Heart right ventricle (tissue), 16 donors: ENCODE data around the gene MCOLN2. TPM values are rescaled to one million over a fixed set of nuclear protein-coding genes. Genes with fewer than 3 reads are reported as not detected.
"Not testable (repeated sequence)": the region's sequence is repeated elsewhere in the genome, so short reads cannot be mapped to it uniquely, and the experiment has no call there.

Experiments
- ATAC-seq, 8 donors: fragments of 200-7000 bp; cut with Tn5 transposase; one replicate each; pipeline ENCODE4 v1.9.1; 2020; ENCODE audit warnings: mild to moderate bottlenecking in 8 of 8, moderate library complexity in 8 of 8, moderate number of reproducible peaks in 1 of 8
- DNase-seq, 2 donors: peaks; one replicate each; pipeline ENCODE4 v3.0.0-alpha.2; 2020
- H3K27ac ChIP-seq, 10 donors: fragments of 200-600 bp; sonication (generic) in 2 of 10; one replicate each; pipeline versions ENCODE4 v1.5.0 to v1.8.0; 2020 to 2022; ENCODE audit warnings: mild to moderate bottlenecking in 3 of 10
- H3K27me3 ChIP-seq, 7 donors: fragments of 200-600 bp; one replicate each; pipeline ENCODE4 v1.8.0; 2021 to 2022; ENCODE audit warnings: mild to moderate bottlenecking in 2 of 7
- H3K36me3 ChIP-seq, 9 donors: fragments of 200-600 bp; sonication (generic) in 1 of 9; one replicate each; pipeline versions ENCODE4 v1.5.0 to v1.8.0; 2020 to 2022; ENCODE audit warnings: mild to moderate bottlenecking in 2 of 9
- H3K4me1 ChIP-seq, 9 donors: fragments of 200-600 bp; sonication (generic) in 1 of 9; one replicate each; pipeline versions ENCODE4 v1.5.0 to v1.8.0; 2020 to 2022; ENCODE audit warnings: mild to moderate bottlenecking in 4 of 9
- H3K4me3 ChIP-seq, 10 donors: fragments of 200-600 bp; sonication (generic) in 2 of 10; one replicate each; pipeline versions ENCODE4 v1.5.0 to v1.8.0; 2020 to 2022; ENCODE audit warnings: mild to moderate bottlenecking in 7 of 10, moderate library complexity in 2 of 10
- H3K9me3 ChIP-seq, 11 donors: fragments of 200-600 bp in 10 of 11; sonication (generic) in 2 of 11; one replicate each; pipeline versions ENCODE4 v1.5.0 to v1.8.0; 2013 to 2022; ENCODE audit warnings: mild to moderate bottlenecking in 2 of 11, control low read depth in 1 of 11, moderate library complexity in 1 of 11
- CTCF ChIP-seq, 9 donors: fragments of 200-600 bp; sonication (generic) in 2 of 9; IDR thresholded peaks; one replicate each; pipeline versions ENCODE4 v1.5.0 to v1.8.0; 2021 to 2022; ENCODE audit warnings: antibody characterized with exemption in 9 of 9, mild to moderate bottlenecking in 5 of 9, moderate library complexity in 1 of 9
- WGBS, 2 donors: extraction: QIAGEN DNeasy Blood & Tissue Kit; methylation state at CpG; one replicate each; pipeline ENCODE4 v1.1.7; 2013; ENCODE audit warnings: inconsistent platforms in 1 of 2; 5-methylcytosine and 5-hydroxymethylcytosine counted together
- intact Hi-C, 10 donors: fragments of 100-400 bp; cut with DNase I; formaldehyde crosslinking; loops; one replicate each; pipeline versions ENCODE4 v1.11.1 to v1.14.2; 2022
- polyA plus RNA-seq, 2 donors: library from polyadenylated mRNA; stranded (reverse); fragments of 200-250 nt; gene quantifications; one replicate each; pipeline ENCODE4 v1.2.3, GENCODE V29; 2013
- total RNA-seq, 10 donors: library from RNA; stranded (reverse); fragmentation: NEBNext Ultra II Directional in 3 of 10; extraction: Animal tissue kit (Norgen Biotek cat#: 25700) in 3 of 10; gene quantifications; one replicate each; pipeline versions ENCODE4 v1.2.1 to v1.2.4, GENCODE V29; 2021 to 2023
- donor health status: Arrhythmogenic right ventricular cardiomyopathy.
- donor health status: ischemic (EF 13 %, LVEDD 7.1; RV severe dilation, severe dysfunction).
- donor health status: healthy with polysubstance abuse.
- donor health status: DM: no; HTN: yes; CAD: no.
- donor health status: DM: no; HTN: no; CAD: no.
- donor health status: ischemic (EF 25% LVEDD 6.9; RV normal size, moderate dysfunction).
- donor health status: ischemic (EF 25% LVEDD 5.7; RV mildly dilated, moderate dysfunction).
- donor health status: healthy.
- donor health status: DM: yes; HTN: yes; CAD: no.
- donor health status: Ischemic cardiomyopathy.
- donor health status: ischemic (EF 35%, LVEDD 5.7; RV mildly dilated, moderate dysfunction).
- donor health status: nonischemic (EF 11% LVEDD 7.7; RV severe dilation, severe dysfunction).
- donor health status: DM: yes; HTN: yes; CAD: no.
- donor health status: PGD.
- donor health status: ischemic (EF 29% LVEDD 5.4; RV normal size, mild dysfunction).
- donor health status: nonischemic (EF 23%, LVEDD 6.1; RV moderate dilation, normal function).

Gene MCOLN2
- total and polyA plus RNA-seq, 12 donors, result 0.01 to 2.0 (median 0.15) TPM; not detected in 6

DNA sequence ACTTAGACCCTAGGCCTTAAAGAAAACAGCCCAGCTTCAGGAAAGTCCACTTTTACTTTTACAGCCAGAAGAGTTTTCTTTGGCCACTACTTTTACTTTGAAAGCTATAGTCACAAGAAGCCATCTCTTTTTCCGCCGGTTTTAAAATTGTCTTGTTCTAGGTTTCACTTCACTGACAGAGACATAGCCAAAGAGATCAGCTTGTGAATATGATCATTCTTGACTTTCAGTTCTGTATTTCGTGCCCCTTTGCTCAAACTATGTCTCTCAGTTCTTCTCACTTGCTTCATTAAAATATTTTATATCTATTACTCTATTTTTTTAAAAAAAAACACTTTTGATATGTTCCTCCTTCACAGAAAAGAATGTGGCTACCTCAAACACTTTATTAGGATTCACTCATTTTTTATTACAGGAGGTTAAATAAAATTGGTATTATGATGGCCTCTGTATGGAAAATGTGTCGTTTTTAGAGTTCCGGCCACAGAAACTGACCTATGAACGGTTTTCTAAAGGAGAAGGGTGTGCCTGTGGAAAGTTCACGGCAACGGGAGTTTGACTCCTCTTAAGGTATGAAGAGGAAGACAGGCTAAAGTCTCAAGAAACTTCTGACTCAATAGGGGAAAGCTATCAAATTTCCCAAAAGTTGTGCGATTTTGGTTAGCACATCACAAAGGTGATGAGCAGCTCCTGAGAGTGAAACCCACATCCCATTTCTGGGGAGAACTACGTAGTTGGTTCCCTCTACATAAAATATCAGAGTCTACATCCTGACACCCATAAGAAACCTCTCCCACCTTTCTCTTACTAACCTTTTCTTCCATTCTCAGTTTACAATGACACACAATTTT, 1.2 kb downstream of the MCOLN2 start:
- no peak for TF ChIP-seq CTCF (IDR thresholded peaks at IDR 0.05)

DNA sequence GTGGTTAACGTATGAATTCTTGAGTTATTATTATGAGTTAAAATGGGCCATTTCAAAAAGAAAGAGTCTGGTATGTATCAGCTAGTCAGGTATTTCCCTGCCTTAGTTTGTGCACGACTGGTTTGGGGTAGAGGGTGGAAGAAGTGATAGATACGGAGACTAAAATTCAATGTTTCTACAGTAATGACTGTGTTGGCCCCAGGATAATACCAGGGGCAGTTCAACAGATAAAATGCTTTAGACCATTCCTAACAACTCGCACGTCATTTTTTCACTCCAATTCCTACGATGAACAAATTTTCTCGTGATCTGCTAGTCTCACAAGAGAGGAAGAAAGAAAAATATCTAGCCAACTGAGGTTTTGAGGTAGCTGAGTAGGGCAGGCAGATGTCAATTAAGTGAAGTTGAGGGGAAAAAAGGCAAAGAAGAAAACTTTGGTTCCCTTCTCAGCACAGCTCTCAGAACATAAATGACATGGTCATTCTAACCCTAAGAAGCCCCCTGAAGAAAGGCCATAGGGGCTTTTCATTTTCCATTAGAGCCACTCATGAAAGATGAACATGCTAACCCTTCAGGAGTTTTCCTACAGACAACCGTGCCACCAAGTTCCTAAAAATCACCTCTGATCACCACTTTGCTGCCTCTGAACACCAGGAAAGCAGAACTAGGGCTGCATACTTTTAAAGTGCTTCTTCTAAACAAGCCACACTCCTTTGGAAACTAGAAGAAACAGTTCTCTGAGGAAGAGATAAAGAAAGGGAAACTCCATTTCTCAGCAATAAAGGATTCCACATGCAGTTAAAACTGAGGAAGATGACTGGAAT, 5.6 kb downstream of the MCOLN2 start:
- H3K4me3 ChIP-seq, result no peak overlapping the region
- 71 to 76% methylated on average over 8 of the region's 8 CpGs for WGBS, 2 donors
- peaks cover 0 to 20% (median 0%) of the 10 kb centered on the region in 9 donors for H3K4me1 ChIP-seq
- H3K27me3 ChIP-seq, result peaks cover 0 to 9% (median 6%) of the 10 kb centered on the region in 7 donors
- no peaks in the 10 kb centered on the region for H3K36me3 ChIP-seq
- H3K9me3 ChIP-seq, result no peaks in the 10 kb centered on the region
- no peak for DNase-seq
- ATAC-seq, result no peak
- peak overlapping the region in 1 of 10 donors; percentile 31 for H3K27ac ChIP-seq
- intact Hi-C loops, result no loop called here
- TF ChIP-seq CTCF (IDR thresholded peaks at IDR 0.05), result no peak

More for the DNA sequence above, 1.2 kb downstream of the MCOLN2 start:
- peaks cover 0 to 37% (median 15%) of the 10 kb centered on the region in 9 donors for H3K4me1 ChIP-seq
- no peak for DNase-seq
- H3K4me3 ChIP-seq, result peak overlapping the region in 2 of 10 donors; percentile 60 to 73
- H3K9me3 ChIP-seq, result no peaks in the 10 kb centered on the region
- no peak for ATAC-seq
- peaks cover 0 to 50% (median 40%) of the 10 kb centered on the region in 7 donors for H3K27me3 ChIP-seq
- intact Hi-C loops, result no loop called here
- H3K27ac ChIP-seq, result peak overlapping the region in 1 of 10 donors; percentile 27
- WGBS, 2 donors, result 78 to 87% methylated on average over 10 of the region's 10 CpGs
- H3K36me3 ChIP-seq, result no peaks in the 10 kb centered on the region

- intact Hi-C loops, result no loop called here
- Histone ChIP-seq H3K27ac (no peak overlapping the region), H3K4me3 (no peak overlapping the region), H3K9me3 (no peaks in the 10 kb centered on the region), H3K36me3 (no peaks in the 10 kb centered on the region), H3K4me1 (peaks cover 0 to 18% (median 0%) of the 10 kb centered on the region in 9 donors), H3K27me3 (peaks cover 0 to 7% (median 0%) of the 10 kb centered on the region in 7 donors)
- no peak for TF ChIP-seq CTCF (IDR thresholded peaks at IDR 0.05)
- ATAC-seq (no peak), DNase-seq (no peak)
- WGBS, 2 donors, result 41 to 51% methylated on average over 2 of the region's 2 CpGs
Measured at GRCh38 chr1:84988588-84988987, 8.3 kb downstream of the MCOLN2 start.

DNA sequence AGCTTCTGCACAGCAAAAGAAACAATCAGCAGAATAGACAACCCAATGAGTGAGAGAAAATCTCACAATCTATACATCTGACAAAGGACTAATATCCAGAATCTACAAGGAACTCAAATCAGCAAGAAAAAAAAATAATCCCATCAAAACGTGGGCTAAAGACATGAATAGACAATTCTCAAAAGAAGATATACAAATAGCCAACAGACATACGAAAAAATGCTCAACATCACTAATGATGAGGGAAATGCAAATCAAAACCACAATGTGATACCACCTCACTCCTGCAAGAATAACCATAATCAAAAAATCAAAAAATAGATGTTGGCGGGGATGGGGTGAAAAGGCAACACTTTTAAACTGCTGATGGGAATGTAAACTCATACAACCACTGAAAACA, 10.4 kb downstream of the MCOLN2 start:
- H3K27ac ChIP-seq, H3K36me3 ChIP-seq, H3K9me3 ChIP-seq, ATAC-seq, DNase-seq, H3K4me3 ChIP-seq, intact Hi-C loops, H3K27me3 ChIP-seq: not testable (repeated sequence)
- peaks cover 0 to 12% (median 0%) of the 10 kb centered on the region in 9 donors for H3K4me1 ChIP-seq
- 77 to 81% methylated on average over 3 of the region's 3 CpGs for WGBS, 2 donors
